CD4-positive, alpha-beta T cell treated with Interleukin-4 for 4 hours (primary cell): ENCODE data around the gene PPP2R5A.
A peak's percentile ranks its signal among the peaks of the same experiment; 100 is the strongest.

ENCODE experiments used
- DNase-seq: peaks from one replicate; pipeline ENCODE4 v3.0.0-alpha.2; 2020

Gene PPP2R5A

DNA sequence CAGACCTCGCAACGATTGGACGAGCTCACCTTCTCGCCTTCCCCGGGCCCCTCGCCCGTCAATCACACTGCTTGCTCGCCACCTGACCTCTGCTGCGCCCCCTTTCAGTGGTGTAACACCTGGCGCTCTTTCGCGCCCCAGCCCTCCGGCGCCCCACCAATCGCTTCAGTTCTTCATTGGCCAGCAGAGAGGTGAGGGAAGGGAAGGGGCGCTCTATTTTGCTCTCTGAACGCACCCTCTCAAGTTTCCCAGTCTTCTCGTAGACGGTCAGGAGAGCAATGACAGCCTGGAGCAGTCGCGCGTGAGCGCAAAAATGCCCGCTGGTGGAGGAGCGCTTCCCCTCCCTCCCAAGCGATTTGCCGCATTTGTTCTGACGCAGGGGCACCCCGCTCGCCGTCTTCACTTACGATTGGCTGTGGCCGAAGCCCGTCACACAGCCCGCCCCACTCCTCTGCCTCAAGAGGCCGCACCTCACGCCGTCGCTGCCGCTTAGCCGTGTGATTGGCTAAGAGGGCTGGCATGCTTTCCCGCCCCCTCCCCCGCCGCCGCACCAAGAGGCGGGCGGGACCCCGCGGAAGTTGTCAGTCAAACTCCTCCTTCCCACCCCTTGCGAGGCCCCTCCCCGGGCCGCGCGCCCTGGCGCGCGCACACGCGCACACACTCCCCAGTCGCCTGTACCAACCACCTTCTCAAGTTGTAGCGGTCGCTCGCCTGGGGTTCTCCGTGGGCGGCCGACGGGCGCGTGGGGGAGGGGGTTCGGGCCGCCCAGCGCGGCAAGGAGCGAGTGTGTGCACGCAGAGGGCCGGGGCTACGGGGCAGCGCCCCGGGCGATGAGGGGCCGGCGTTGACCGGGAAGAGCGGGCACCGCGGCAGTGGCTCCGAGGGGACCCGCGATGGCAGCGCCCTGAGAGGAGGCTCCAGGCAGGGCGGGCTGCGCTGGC lies at the start of gene PPP2R5A:
PPP2R5A (plus strand) TSS at position 667 of the 941 bp plus-strand sequence. CDS start 701 bp downstream, outside the sequence.
- peak; percentile 99 for DNase-seq

DNA sequence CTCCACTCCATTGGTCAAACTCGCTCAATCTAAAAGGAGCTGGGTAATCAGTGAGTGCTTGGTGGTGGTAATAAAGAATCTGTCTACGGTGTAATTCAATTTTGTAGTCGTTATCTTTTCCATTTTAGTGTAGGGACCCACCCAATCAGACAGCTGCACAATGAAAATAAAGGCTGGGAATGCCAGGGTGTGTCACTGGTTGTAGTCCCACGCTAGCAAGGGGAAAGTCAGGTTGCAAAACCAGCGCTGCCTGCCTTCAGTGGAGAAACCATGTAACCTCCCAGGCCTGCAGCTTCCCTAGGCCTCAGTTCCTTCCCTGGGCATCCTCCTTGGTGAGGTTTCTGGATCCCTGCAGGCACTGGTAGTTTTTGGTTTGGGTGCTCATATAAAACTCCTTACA lies 49.4 kb upstream of the PPP2R5A start:
- no peak for DNase-seq

- no peak for DNase-seq
These were observed 48.5 kb upstream of the PPP2R5A start for GRCh38 chr1:212236664-212237220.

- no peak for DNase-seq
These were observed 47.6 kb upstream of the PPP2R5A start for GRCh38 chr1:212237651-212238050.

DNA sequence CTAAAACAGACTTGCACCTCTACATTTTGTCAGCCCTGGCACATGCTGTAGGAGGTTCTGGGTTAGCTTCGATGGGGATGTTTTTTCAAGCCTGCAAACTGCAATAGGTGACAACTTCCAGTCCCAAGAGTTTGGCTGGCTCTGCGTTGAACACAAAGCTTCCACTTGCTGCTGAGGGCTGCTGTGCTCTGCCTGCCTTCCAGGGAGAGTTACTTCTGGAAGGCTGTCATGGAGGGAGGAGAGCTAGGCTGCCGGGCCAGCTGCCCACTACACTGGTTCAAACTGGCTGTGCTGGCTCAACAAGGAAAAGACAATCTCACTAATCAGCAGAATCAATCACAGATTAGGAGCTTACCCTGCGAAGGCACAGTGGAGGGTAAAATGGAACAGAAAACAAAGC lies 46.7 kb upstream of the PPP2R5A start:
- no peak for DNase-seq

- DNase-seq, result no peak
These were observed 43.7 kb upstream of the PPP2R5A start for GRCh38 chr1:212241501-212241900.

GRCh38 chr1:212241957-212242287 lies 43.3 kb upstream of the PPP2R5A start:
- DNase-seq, result no peak

DNA sequence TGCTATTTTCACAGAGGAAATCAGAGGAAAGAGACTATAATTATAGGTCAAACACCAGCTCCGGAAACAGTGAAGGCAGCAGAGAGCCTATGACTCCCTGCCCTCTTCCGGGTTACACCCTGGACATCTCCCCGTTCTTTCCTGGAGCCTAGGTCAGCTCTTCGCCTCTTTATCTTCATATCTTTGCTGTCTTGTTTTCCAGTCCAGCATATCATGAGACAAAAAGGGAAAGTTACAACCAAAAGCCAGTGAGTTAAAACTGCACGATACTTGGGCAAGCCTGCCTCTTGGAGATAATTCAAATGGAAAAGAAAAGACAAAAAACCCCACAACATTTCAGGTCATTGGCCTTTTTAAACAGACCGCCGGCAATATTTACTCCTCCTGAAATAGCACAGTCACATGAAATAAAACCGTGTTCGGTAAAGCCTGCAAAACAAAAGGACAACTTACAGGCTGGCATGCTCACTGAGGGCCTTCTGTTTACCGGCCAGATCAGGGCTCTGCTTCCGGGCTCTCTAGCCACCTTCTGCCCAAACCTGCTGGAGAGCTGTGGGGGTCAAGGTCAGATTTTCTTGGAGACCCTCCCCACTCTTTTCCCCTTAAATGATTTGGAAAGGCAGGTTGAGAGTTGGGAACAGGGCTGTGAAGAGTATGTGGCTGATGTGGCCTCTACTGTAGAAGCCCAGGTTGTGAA lies 42.8 kb upstream of the PPP2R5A start:
- DNase-seq, result no peak

DNA sequence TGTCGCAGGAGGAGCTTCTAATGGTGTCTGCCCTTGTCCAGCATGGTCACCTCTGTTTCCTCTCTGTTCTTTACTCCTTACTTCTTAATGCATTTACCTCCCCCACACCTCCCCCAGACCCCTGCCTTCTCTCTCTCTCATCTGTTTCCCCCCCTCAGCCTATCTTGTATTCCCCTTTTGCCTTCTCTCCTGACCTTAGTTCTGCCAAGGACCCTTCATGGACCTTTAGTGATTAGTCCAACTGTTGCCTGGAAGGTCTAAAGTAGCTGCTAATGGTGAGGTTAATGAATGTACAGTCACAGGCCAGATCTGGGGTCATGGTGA lies 42.3 kb upstream of the PPP2R5A start:
- no peak for DNase-seq

DNA sequence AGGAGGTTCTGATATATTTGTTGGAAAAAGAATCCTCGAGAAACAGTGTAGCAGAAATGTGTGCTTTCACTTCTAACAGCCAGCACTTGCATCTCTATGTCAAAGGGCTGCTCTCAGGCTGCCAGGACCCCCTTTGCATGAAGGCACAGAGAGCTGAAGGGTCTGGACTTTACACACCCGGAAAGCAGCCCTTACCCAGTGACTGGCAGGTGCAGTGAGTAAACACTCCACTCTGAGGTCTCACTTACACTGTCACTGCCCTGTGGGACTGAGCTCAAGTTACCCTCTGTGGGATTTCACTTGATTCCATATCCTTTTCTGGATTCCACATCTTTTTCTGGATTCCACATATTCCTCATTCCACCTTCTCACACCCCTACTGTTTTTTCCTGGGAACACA lies 40.8 kb upstream of the PPP2R5A start:
- no peak for DNase-seq

GRCh38 chr1:212247179-212247721 lies 38.0 kb upstream of the PPP2R5A start:
- DNase-seq, result no peak

DNA sequence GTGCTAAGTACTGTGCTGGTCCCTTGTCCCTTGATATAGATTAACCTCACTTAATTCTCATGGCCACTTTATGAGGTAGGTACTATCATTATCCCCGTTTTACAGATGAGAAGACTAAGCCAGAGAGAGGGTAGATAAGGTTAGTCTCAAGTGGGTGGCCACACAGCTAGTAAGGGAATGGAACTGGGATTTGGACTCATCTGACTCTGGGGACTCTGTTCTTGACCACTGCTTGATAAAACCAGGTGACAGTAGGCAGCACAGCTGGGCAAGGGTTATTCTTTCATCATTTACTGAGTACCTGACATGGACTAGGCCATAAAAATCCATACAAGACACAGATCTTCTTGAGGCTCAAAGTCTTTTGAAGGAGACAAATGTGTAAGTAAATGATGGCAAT lies 37.2 kb upstream of the PPP2R5A start:
- DNase-seq, result no peak

- no peak for DNase-seq
These were observed 30.3 kb upstream of the PPP2R5A start for GRCh38 chr1:212254853-212255363.

DNA sequence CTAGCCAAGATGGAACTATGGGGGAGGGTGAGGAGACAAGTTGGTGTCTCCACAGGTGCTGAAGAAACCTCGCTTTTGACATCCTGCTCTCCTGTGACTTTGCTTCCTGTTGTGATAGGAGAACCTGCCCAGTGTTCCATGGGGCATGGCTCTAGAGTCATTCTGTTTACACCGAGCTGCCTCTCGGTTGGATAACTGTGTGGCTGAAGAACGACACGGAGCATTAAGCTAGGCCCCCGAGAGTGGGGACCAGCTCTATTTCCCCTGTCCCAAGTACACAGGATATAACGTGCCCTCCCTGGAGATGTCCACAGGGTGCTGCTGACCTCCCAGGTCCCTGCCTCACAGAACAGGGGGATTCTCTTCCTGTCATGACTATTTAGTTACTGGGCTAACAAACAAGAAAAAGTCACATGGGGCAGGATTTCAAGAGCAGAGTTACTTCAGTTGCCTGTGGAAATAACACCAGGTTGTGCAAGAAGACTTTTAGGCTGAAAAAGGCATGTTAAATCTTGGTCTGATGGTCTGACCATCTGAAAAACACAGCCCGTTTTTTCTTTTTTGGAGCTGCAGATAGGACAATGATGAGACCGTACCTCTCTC lies 29.4 kb upstream of the PPP2R5A start:
- no peak for DNase-seq

- peak; percentile 46 for DNase-seq
These were observed 28.8 kb upstream of the PPP2R5A start for GRCh38 chr1:212256369-212256768.

DNA sequence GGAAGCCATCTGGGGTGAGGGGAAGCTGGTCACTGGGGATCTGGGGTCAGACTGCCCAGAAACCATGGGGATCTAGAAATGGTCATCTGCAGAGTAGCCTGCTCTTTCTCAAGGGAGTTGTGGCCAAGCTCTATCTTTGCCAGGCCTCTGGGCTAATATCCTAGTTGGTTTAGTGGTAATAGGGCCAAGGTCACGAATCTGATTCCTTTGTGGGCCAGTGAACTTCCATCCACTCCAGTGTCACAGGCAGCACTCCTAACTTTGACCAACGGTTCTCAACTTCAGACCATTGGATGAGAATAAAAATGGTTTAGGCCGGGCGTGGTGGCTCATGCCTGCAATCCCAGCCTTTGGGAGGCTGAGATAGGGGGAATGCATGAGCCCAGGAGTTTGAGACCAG lies 28.1 kb upstream of the PPP2R5A start:
- no peak for DNase-seq

DNA sequence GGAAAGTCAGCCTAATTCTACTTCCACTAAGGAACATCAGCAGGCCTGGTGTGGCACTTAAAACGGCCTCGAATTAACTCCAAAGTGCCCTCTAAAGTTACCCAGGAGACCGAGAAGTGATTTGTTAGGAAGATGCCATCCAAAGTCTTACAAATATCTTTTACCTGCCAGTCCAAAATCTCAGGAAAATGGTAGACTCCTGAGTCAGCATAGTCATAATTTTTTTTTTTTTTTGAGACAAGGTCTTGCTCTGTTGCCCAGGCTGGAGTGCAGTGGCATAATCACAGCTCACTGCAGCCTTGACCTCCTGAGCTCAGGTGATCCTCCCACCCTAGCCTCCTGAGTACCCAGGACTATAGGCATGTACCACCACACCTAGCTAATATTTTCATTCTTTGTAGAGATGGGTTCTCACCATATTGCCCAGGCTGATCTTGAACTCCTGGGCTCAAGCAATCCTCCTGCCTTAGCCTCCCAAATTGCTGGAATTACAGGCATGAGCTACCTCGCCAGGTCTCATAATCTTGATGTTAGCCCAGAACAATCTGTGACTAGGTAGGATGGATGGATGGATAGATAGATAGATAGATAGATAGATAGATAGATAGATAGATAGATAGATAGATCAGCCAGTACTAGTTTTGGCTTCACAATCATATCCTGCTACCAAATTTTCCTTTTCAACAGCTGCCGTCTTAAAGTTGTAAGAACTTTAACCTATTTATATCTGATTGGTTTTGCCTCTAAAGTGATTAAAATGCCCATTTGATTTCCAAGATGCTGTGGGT lies 25.3 kb upstream of the PPP2R5A start:
- DNase-seq, result no peak

GRCh38 chr1:212260557-212261355 lies 24.5 kb upstream of the PPP2R5A start:
- peak; percentile 57 for DNase-seq

DNA sequence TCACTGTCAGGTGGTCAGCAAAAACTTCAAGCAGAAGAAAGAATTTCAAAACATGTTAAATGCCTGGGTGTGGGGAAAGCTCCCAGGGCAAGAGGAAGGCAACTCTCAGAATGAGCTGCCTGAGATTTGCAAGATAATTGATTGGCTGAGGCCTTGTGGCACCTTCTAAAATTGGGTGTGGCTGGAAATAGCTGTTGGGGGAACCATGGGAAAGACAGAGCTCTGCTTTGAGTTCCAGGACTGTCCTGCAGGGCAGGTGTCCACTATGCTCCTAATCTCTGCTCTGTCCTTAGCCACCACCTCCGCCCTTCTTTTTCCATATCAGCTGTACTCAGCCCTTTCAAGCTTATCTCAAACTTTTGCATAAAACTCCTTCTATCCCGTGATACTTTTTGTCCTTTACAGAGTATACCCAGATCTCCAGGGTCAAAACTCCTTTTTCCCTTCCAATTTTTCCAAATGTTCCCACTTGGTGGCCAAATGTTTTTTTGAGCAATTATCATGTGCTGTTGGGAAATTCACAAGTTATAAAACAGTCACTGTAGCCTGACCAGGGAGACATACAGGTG lies 23.8 kb upstream of the PPP2R5A start:
- no peak for DNase-seq

DNA sequence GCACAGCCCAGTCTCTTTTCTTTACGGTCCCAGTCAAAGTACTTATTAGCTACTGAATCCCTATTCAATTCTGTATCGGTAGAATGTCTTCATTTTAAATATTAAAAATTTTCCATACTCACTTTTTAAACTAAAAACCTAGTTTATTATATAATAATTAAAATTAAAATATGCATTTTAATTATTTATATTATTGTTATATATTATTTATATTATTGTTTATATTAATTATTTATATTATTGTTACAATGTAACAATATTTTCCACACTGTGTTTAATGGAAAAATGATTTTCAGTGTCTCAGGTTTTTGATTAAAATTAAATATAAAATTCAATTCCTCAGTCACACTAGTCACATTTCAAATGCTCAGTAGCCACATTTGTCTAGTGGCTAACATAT lies 18.2 kb upstream of the PPP2R5A start:
- DNase-seq, result no peak

GRCh38 chr1:212267460-212267859 lies 17.8 kb upstream of the PPP2R5A start:
- no peak for DNase-seq
